KG1 (cell line): ENCODE results near the gene KRTAP10-1.

Experiments
- DNase-seq: peaks from one replicate; lab custom pipeline; 2025; lab: John Stamatoyannopoulos, UW

KRTAP10-1 gene

GRCh38 chr21:44527156-44527982, 12.6 kb downstream of the KRTAP10-1 start:
- no peak for DNase-seq

DNA sequence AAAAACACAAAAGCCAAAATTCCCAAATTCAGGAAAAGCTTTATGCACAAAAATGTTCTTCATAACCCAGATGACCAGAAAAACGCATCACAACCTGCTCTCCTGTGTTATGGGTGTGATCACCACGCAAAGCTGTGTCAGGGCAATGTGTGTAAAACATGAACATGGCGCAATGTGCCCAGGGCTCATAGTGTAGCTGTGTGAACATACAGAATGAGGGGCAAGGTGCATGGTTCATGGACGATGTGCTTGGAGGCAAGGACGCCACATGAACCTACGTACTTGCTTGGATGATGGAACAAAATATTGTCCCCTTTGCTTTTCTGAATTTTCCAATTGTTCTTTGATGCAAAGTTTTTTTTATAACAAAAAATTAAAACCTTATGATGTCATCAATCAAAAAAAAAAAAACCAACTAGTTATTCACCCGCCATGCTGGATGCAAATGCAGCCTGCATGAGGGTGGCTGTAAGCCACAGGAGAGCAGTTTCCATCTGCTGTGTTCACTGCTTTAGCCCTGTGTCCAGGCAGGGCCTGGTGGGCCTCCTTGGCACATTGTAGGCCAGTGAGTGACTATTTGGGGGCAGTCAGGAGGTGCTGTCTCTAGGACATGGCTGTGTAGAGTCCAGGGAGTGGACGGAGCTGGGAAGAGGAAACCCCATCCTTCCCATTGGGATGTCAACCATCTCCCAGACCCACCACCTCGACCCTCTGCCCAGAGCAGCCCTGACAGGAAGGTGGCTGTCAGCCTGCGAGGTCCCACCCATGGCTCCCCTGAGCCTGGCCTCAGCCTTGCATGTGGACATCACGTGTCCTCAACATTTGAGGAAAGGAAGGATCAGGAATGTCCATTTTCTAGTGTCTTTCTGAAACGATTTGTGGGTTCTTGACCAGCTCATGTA, 13.6 kb downstream of the KRTAP10-1 start:
- no peak for DNase-seq

GRCh38 chr21:44525391-44526095, 14.5 kb downstream of the KRTAP10-1 start:
- no peak for DNase-seq

DNA sequence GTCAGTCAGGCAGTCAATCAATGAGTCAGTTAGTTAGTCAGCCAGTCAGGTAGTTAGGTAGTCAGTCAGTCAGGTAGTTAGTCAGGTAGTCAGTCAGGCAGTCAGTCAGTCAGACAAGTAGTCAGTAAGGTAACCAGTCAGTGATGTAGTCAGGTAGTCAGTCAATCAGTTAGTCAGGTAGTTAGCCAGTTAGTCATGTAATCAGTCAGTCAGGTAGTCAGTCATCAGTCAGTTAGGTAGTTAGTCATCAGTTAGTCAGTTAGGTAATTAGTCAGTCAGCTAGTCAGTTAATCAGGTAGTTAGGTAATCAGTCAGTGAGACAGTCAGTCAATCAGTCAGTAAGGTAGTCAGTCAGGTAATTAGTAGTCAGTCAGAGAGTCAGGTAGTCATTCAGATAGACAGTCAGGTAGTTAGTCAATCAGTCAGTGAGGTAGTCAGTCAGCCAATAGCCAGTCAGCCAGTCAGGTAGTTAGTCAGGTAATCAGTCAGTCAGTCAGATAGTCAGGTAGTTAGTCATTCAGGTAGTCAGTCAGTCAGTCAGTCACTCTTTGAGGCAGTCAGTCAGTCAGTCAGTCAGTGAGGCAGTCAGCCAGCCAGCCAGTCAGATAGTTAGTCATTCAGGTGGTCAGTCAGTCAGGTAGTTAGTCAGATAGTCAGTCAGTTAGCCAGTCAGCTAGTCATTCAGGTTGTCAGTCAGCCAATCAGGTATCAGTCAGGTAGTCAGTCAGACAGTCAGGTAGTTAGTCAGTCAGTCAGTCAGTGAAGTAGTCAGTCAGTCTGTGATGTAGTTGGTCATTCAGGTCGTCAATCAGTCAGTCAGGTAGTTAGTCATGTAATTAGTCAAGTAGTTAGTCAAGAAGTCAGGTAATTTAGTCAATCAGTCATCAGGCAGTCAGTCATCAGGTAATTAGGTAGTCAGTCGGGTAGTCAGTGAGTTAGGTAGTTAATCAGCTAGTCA, 15.3 kb downstream of the KRTAP10-1 start:
- no peak for DNase-seq

GRCh38 chr21:44523567-44524413, 16.2 kb downstream of the KRTAP10-1 start:
- no peak for DNase-seq

DNA sequence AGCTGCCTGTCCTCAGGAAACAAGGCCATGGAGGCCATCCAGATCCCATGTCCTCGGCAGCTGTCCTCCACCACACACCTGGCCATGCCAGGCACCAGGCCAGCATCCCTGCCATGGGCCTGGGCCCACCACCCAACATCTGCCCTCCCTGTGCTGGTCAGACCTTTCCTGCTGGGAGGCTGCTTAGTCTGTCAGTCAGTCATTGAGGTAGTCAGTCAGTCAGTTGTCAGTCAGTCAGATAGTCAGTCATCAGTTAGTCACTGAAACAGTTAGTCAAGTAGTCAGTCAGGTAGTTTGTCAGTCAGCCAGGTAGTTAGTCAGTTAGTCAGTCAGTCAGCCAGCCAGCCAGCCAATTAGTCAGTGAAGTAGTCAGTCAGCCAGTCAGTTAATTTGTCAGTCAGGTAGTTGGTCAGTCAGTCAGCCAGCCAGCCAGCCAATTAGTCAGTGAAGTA, 17.2 kb downstream of the KRTAP10-1 start:
- no peak for DNase-seq

DNA sequence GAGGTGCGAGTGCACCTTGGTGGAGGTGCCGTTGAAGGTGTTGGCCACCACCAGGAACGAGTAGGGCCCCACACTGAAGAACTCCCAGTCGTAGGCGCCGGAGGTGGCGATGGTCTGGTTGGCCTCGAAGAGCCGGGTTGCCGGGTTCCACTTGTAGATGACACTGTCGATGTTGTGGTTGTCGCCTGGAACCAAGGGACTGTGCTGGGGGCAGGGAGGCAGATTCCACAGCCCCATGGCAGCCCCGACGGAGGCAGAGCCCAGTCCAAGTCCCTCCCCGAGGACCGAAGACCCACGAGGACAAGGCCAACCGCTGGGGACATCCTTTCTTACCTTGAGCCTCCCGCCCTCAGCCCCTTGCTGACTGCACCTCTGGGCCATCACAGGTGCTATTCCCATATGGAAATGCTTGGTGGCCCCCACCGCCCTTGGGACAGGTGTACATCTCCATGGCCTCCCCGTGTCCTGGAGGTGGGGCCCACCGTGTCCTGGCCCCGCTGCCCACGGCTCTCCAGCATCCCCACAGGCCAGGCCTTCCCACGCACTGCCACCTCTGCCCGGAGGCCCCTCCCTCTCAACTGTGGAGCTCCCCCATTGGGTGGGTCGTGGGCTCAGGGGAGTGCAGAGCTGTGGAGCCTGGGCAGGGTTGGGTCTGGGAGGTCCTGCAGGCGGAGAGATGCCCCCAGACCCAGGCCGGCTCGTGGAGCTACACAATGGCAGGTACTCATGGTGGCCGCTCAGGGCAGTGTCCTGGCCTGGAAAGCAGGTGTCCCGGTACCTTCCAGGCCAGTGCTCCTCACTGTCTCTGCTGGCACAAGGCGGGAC, 17.9 kb downstream of the KRTAP10-1 start:
- no peak for DNase-seq

DNA sequence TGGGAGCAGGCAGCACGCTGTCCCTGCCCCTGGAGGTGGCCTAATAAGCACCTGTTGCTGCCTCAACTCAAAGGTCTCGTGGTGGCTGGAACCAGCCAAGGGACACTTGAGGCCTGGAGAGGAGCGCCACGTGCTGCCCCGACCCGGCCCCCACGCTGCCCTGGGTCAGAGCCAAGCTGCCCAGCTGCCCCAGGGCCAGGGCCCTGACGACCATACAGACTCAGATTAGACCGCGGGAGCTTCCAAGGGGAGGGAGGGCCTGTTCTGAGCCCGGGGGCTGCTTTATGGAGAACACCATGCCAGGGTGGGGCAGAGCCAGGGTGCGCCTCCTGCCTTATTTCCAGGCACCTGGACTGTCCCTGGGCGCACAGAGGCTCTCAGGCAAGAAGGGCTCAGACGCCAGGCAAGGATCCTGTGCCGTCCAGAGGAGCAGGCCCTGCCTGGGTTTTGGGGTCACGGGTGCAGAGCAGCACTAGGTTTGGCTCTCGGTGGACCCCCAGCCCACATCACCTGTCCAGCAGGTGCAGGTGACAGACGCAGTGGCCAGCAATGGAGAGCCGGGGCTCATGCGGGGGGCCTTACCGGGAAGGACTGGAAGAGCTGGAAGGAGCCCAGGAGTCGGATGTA, 18.6 kb downstream of the KRTAP10-1 start:
- DNase-seq, result no peak

GRCh38 chr21:44520326-44521300, 19.4 kb downstream of the KRTAP10-1 start:
- no peak for DNase-seq

DNA sequence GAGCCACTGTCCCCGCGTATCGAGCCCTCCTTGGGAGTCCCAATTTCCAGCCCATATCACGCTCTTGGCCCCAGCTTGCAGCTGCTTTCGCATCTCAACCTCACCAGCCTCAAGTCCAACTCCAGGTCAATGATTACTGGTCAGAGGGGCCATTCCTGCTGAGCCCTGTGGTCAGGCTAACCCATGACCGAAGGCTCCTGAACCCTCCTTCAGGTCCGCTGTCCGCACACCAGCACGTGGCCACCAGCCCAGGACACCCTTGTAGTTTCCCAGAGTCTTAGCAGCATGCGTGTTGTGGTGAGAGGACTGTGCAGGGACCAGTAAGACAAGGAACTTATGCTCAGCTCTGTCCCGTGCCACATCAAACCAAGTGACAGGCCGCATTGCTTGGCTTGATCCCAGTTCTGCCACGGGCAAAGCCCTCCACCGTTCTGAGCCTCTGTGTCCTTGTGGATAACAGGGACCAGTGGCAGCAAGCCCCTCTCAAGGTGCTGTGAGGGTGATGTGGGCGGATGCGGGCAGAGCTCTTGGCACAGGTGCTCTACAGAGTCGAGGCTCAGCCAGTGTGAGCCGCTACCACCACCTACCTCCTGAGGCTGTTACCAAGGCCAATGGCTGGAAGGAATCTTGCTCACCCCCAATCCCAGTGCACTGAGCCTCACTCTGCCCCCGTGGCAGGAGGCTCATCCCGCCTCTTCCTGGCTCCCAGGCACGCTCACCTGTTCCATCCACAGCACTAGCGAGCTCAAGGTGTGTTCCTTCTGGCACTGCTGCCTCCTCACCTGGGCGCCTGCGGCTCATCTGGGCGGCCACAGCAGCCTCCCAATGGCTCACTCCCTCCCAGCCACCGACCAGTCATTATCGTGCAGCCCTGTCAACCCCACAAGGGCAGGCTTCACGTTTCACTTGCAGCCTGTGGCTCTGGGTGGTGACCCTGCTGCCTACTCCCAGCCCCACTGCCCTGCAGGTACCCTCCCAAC, 20.4 kb downstream of the KRTAP10-1 start:
- no peak for DNase-seq

- no peak for DNase-seq
Observed at GRCh38 chr21:44518686-44519085, 21.3 kb downstream of the KRTAP10-1 start.

GRCh38 chr21:44517175-44517899, 22.7 kb downstream of the KRTAP10-1 start:
- no peak for DNase-seq

GRCh38 chr21:44516828-44517174, 23.2 kb downstream of the KRTAP10-1 start:
- DNase-seq, result no peak

GRCh38 chr21:44516342-44516741, 23.7 kb downstream of the KRTAP10-1 start:
- DNase-seq, result no peak

DNA sequence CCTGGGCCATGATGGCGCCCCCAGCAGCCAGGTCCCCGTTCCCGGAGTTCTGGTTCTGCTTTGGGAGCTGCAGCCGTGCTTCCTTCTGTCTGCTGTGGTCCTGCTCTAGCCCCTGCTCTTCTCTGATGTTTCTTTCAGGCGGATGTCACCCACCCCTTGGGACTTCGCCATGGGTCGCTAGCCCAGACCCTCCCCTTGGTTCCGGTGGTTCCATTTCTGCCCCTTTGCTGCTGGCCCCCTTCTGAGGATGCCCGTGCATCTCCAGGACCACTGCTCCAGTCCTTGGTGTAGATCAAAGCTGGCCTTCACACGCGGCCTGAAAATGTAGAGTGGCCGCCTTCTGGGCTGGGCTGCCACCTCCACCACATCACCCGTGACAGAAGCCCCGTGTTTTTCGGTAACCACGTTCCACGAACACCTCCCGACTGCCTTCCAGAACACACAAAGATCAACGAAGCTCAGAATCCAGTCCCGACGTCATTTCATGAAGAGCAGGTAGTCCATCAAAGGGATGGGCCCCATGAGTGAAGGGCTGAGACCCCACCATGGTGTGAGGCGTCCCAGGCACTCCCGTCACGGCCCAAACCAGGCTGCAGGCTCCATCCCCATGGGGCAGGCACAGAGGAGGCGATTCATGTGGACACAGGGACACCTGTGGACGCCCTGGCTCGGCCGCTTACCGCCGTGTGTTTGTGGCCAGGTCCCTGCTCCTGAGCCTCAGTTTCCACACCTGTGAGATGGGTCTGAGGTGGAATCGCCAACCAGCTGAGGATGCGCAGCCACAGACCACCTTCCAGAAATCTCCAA, 24.4 kb downstream of the KRTAP10-1 start:
- DNase-seq, result no peak
